ENCODE data around the gene LYAR. TPM values are rescaled to one million over a fixed set of nuclear protein-coding genes. Genes with fewer than 3 reads are reported as not detected.

The LYAR gene
- polyA plus RNA-seq (2013, experiment 1 of 2): 58.4 TPM
- 54.9 TPM for polyA plus RNA-seq (2013, experiment 2 of 2)

GRCh38 chr4:4289941-4290850 lies at the start of gene LYAR, which contains the start of gene ZBTB49:
Gene LYAR, minus strand, starts transcription at chr4:4290154. Its CDS starts 6,412 bp downstream, at chr4:4283742.
Gene ZBTB49, plus strand, starts transcription at chr4:4290251. Its CDS starts 9,695 bp downstream, at chr4:4299946.
- WGBS: under 1% methylated on average over 77 of the region's 77 CpGs
- Histone ChIP-seq H3K4me3 (ENCODE audit: low read length) (peak within 1 kb of the TSS; percentile 91), H3K9me3 (ENCODE audit: insufficient read depth, low read depth, low read length) (no peaks in the 10 kb centered on the region), H3K4me1 (ENCODE audit: insufficient read depth, low read length) (peaks cover 6% of the 10 kb centered on the region), H3K36me3 (ENCODE audit: insufficient read depth, low read length) (peaks cover 21% of the 10 kb centered on the region), H3K27ac (ENCODE audit: low read depth, low read length) (0 out of 2 replicates have a peak within 1 kb of the TSS, but pooled peaks have one; percentile 9), H3K27me3 (ENCODE audit: insufficient read depth, low read length) (no peaks in the 10 kb centered on the region), H3K9ac (ENCODE audit: low read depth, low read length) (peak within 1 kb of the TSS; percentile 79)

- Histone ChIP-seq H3K27me3 (ENCODE audit: insufficient read depth, low read length) (no peaks in the 10 kb centered on the region), H3K4me1 (ENCODE audit: insufficient read depth, low read length) (no peaks in the 10 kb centered on the region), H3K27ac (ENCODE audit: low read depth, low read length) (no peak overlapping the region), H3K4me3 (ENCODE audit: low read length) (no peak overlapping the region), H3K9me3 (ENCODE audit: insufficient read depth, low read depth, low read length) (no peaks in the 10 kb centered on the region), H3K9ac (ENCODE audit: low read depth, low read length) (no peak overlapping the region), H3K36me3 (ENCODE audit: insufficient read depth, low read length) (no peaks in the 10 kb centered on the region)
- WGBS: 87% methylated on average over 21 of the region's 21 CpGs
Observed at GRCh38 chr4:4339504-4340085, 49.6 kb upstream of the LYAR start.

- 87% methylated on average over 10 of the region's 11 CpGs for WGBS
- no peaks in the 10 kb centered on the region for H3K36me3 ChIP-seq (ENCODE audit: insufficient read depth, low read length)
- no peak overlapping the region for H3K9ac ChIP-seq (ENCODE audit: low read depth, low read length)
- no peak overlapping the region for H3K4me3 ChIP-seq (ENCODE audit: low read length)
- H3K27ac ChIP-seq (ENCODE audit: low read depth, low read length): no peak overlapping the region
- no peaks in the 10 kb centered on the region for H3K4me1 ChIP-seq (ENCODE audit: insufficient read depth, low read length)
- H3K27me3 ChIP-seq (ENCODE audit: insufficient read depth, low read length): no peaks in the 10 kb centered on the region
- no peaks in the 10 kb centered on the region for H3K9me3 ChIP-seq (ENCODE audit: insufficient read depth, low read depth, low read length)
Observed at GRCh38 chr4:4338210-4339001, 48.5 kb upstream of the LYAR start.

- H3K27me3 ChIP-seq (ENCODE audit: insufficient read depth, low read length): no peaks in the 10 kb centered on the region
- no peak overlapping the region for H3K9ac ChIP-seq (ENCODE audit: low read depth, low read length)
- H3K36me3 ChIP-seq (ENCODE audit: insufficient read depth, low read length): no peaks in the 10 kb centered on the region
- H3K9me3 ChIP-seq (ENCODE audit: insufficient read depth, low read depth, low read length): no peaks in the 10 kb centered on the region
- H3K27ac ChIP-seq (ENCODE audit: low read depth, low read length): no peak overlapping the region
- H3K4me3 ChIP-seq (ENCODE audit: low read length): no peak overlapping the region
- 48% methylated on average over 19 of the region's 21 CpGs for WGBS
- H3K4me1 ChIP-seq (ENCODE audit: insufficient read depth, low read length): no peaks in the 10 kb centered on the region
Observed at GRCh38 chr4:4334798-4335520, 45.0 kb upstream of the LYAR start.

- Histone ChIP-seq H3K9ac (ENCODE audit: low read depth, low read length) (no peak overlapping the region), H3K27me3 (ENCODE audit: insufficient read depth, low read length) (no peaks in the 10 kb centered on the region), H3K27ac (ENCODE audit: low read depth, low read length) (no peak overlapping the region), H3K36me3 (ENCODE audit: insufficient read depth, low read length) (no peaks in the 10 kb centered on the region), H3K4me1 (ENCODE audit: insufficient read depth, low read length) (no peaks in the 10 kb centered on the region), H3K4me3 (ENCODE audit: low read length) (no peak overlapping the region), H3K9me3 (ENCODE audit: insufficient read depth, low read depth, low read length) (no peaks in the 10 kb centered on the region)
- WGBS: 82% methylated on average over 11 of the region's 11 CpGs
Observed at GRCh38 chr4:4333265-4333706, 43.3 kb upstream of the LYAR start.

- H3K27me3 ChIP-seq (ENCODE audit: insufficient read depth, low read length): no peaks in the 10 kb centered on the region
- H3K4me3 ChIP-seq (ENCODE audit: low read length): no peak overlapping the region
- H3K9me3 ChIP-seq (ENCODE audit: insufficient read depth, low read depth, low read length): no peaks in the 10 kb centered on the region
- no peak overlapping the region for H3K27ac ChIP-seq (ENCODE audit: low read depth, low read length)
- H3K36me3 ChIP-seq (ENCODE audit: insufficient read depth, low read length): no peaks in the 10 kb centered on the region
- no peak overlapping the region for H3K9ac ChIP-seq (ENCODE audit: low read depth, low read length)
- WGBS: 88% methylated on average over 3 of the region's 3 CpGs
- H3K4me1 ChIP-seq (ENCODE audit: insufficient read depth, low read length): no peaks in the 10 kb centered on the region
Observed at GRCh38 chr4:4332529-4332928, 42.6 kb upstream of the LYAR start.

- no peaks in the 10 kb centered on the region for H3K4me1 ChIP-seq (ENCODE audit: insufficient read depth, low read length)
- H3K4me3 ChIP-seq (ENCODE audit: low read length): no peak overlapping the region
- no peaks in the 10 kb centered on the region for H3K27me3 ChIP-seq (ENCODE audit: insufficient read depth, low read length)
- H3K9ac ChIP-seq (ENCODE audit: low read depth, low read length): no peak overlapping the region
- H3K36me3 ChIP-seq (ENCODE audit: insufficient read depth, low read length): no peaks in the 10 kb centered on the region
- WGBS: 89% methylated on average over 5 of the region's 5 CpGs
- no peaks in the 10 kb centered on the region for H3K9me3 ChIP-seq (ENCODE audit: insufficient read depth, low read depth, low read length)
- no peak overlapping the region for H3K27ac ChIP-seq (ENCODE audit: low read depth, low read length)
Observed at GRCh38 chr4:4330794-4331193, 40.8 kb upstream of the LYAR start.

- WGBS: 92% methylated on average over 10 of the region's 10 CpGs
- no peaks in the 10 kb centered on the region for H3K27me3 ChIP-seq (ENCODE audit: insufficient read depth, low read length)
- H3K27ac ChIP-seq (ENCODE audit: low read depth, low read length): no peak overlapping the region
- no peaks in the 10 kb centered on the region for H3K36me3 ChIP-seq (ENCODE audit: insufficient read depth, low read length)
- peaks cover 1% of the 10 kb centered on the region; the same call in 1 of the 2 replicates for H3K4me1 ChIP-seq (ENCODE audit: insufficient read depth, low read length)
- H3K9me3 ChIP-seq (ENCODE audit: insufficient read depth, low read depth, low read length): no peaks in the 10 kb centered on the region
- H3K9ac ChIP-seq (ENCODE audit: low read depth, low read length): no peak overlapping the region
- no peak overlapping the region for H3K4me3 ChIP-seq (ENCODE audit: low read length)
Observed at GRCh38 chr4:4329496-4329895, 39.5 kb upstream of the LYAR start.

GRCh38 chr4:4328840-4329239 lies 38.9 kb upstream of the LYAR start:
- peaks cover 6% of the 10 kb centered on the region; the same call in 1 of the 2 replicates for H3K4me1 ChIP-seq (ENCODE audit: insufficient read depth, low read length)
- no peaks in the 10 kb centered on the region for H3K27me3 ChIP-seq (ENCODE audit: insufficient read depth, low read length)
- no peaks in the 10 kb centered on the region for H3K9me3 ChIP-seq (ENCODE audit: insufficient read depth, low read depth, low read length)
- no peak overlapping the region for H3K9ac ChIP-seq (ENCODE audit: low read depth, low read length)
- WGBS: 94% methylated on average over 4 of the region's 4 CpGs
- no peak overlapping the region for H3K4me3 ChIP-seq (ENCODE audit: low read length)
- H3K27ac ChIP-seq (ENCODE audit: low read depth, low read length): no peak overlapping the region
- no peaks in the 10 kb centered on the region for H3K36me3 ChIP-seq (ENCODE audit: insufficient read depth, low read length)

- Histone ChIP-seq H3K27me3 (ENCODE audit: insufficient read depth, low read length) (no peaks in the 10 kb centered on the region), H3K4me3 (ENCODE audit: low read length) (no peak overlapping the region), H3K36me3 (ENCODE audit: insufficient read depth, low read length) (no peaks in the 10 kb centered on the region), H3K9ac (ENCODE audit: low read depth, low read length) (no peak overlapping the region), H3K9me3 (ENCODE audit: insufficient read depth, low read depth, low read length) (no peaks in the 10 kb centered on the region), H3K27ac (ENCODE audit: low read depth, low read length) (no peak overlapping the region), H3K4me1 (ENCODE audit: insufficient read depth, low read length) (peaks cover 6% of the 10 kb centered on the region; the same call in 1 of the 2 replicates)
- 88% methylated on average over 1 of the region's 1 CpG for WGBS
Observed at GRCh38 chr4:4328206-4328605, 38.3 kb upstream of the LYAR start.
